HepG2 (cell line): ENCODE measurements around the gene CDH23. TPM values are rescaled to one million over a fixed set of nuclear protein-coding genes. Genes with fewer than 3 reads are reported as not detected.

Experiments used
- ATAC-seq: fragments of 200-7000 bp; cut with Tn5 transposase; 3 replicates; pipeline ENCODE4 v1.9.1; 2020; ENCODE audit warnings: mild to moderate bottlenecking, moderate library complexity
- BruUV-seq: library from RNA; stranded (reverse); fragments of 400-500 nt; replicated peaks from 2 replicates; lab custom pipeline; 2021; lab: Mats Ljungman, UMichigan
- CTCF ChIA-PET: fragments of 300-600 bp; formaldehyde crosslinking; extraction: SDS; loops from one replicate; lab custom pipeline; 2021; ENCODE audit warnings: low total read pairs, inconsistent platforms, low intra/inter-chr PET ratio; lab: Yijun Ruan, JAX
- POLR2A ChIA-PET: fragments of 350-600 bp; sonication (Branson Sonifier 250); formaldehyde crosslinking; loops from one replicate; lab custom pipeline; 2020; ENCODE audit warnings: antibody characterized with exemption, inconsistent platforms; lab: Yijun Ruan, JAX
- DNase-seq: peaks from one replicate; pipeline ENCODE4 v3.0.0-alpha.2; 2015; ENCODE audit warnings: low spot score
- FAIRE-seq: peaks from 3 replicates; lab custom pipeline; 2011; peaks lifted over from hg19 to GRCh38; lab: Jason Lieb, UNC
- H2AFZ ChIP-seq: one replicate; pipeline ENCODE4 v1.6.1; 2011; ENCODE audit warnings: low read length, inconsistent platforms
- H3K27ac ChIP-seq: fragments of 300-600 bp; 3 replicates; pipeline ENCODE4 v1.8.0; 2011; ENCODE audit warnings: mixed run types, mild to moderate bottlenecking, mixed read lengths, low read length, inconsistent platforms; ENCODE audit not compliant: insufficient read depth; ENCODE audit errors: extremely low read length
- H3K27me3 ChIP-seq, 2 experiments: fragments of 200-600 bp in 1 of 2; 2 replicates in 1 of 2; 3 replicates in 1 of 2; pipeline versions ENCODE4 v1.6.0 to v1.8.0; 2011; ENCODE audit warnings: low read length in 2 of 2, mild to moderate bottlenecking in 2 of 2, moderate library complexity in 2 of 2, inconsistent platforms in 1 of 2; ENCODE audit not compliant: insufficient read depth in 2 of 2, control insufficient read depth in 1 of 2
- H3K36me3 ChIP-seq, 2 experiments: fragments of 200-600 bp in 1 of 2; replicated peaks in 1 of 2; 2 replicates in 1 of 2; 3 replicates in 1 of 2; pipeline versions ENCODE4 v1.5.1 to v1.8.0; 2011; ENCODE audit warnings: low read length in 2 of 2, inconsistent platforms in 1 of 2; ENCODE audit not compliant: insufficient read depth in 2 of 2, control insufficient read depth in 1 of 2
- H3K4me1 ChIP-seq: 2 replicates; pipeline ENCODE4 v1.5.1; 2012; ENCODE audit warnings: low read length, inconsistent platforms; ENCODE audit not compliant: insufficient read depth
- H3K4me2 ChIP-seq: 2 replicates; pipeline ENCODE4 v1.6.0; 2011; ENCODE audit warnings: low read depth, low read length, inconsistent platforms
- H3K4me3 ChIP-seq, 3 experiments: fragments of 200-600 bp in 1 of 3; sonication (generic), shearing (Covaris generic) in 1 of 3; replicated peaks in 1 of 3; 2 replicates each; pipeline ENCODE4 v1.5.1; 2011 to 2016; ENCODE audit warnings: low read length in 3 of 3, inconsistent platforms in 2 of 3, low read depth in 2 of 3, mild to moderate bottlenecking in 2 of 3, control low read depth in 1 of 3, mixed read lengths in 1 of 3; ENCODE audit not compliant: insufficient read depth in 1 of 3
- H3K79me2 ChIP-seq: one replicate; pipeline ENCODE4 v1.6.1; 2011; ENCODE audit warnings: low read length, inconsistent platforms; ENCODE audit not compliant: insufficient read depth
- H3K9ac ChIP-seq: 2 replicates; pipeline ENCODE4 v1.6.0; 2011; ENCODE audit warnings: mild to moderate bottlenecking, low read depth, low read length, inconsistent platforms; ENCODE audit not compliant: insufficient read depth
- H3K9me3 ChIP-seq: 2 replicates; pipeline ENCODE4 v1.5.1; 2012; ENCODE audit warnings: mild to moderate bottlenecking, low read length
- H4K20me1 ChIP-seq: 2 replicates; pipeline ENCODE4 v1.6.0; 2011; ENCODE audit warnings: inconsistent platforms, mild to moderate bottlenecking, low read length, moderate library complexity; ENCODE audit not compliant: insufficient read depth
- NFE2L1 ChIP-seq: sonication (generic); formaldehyde crosslinking; IDR thresholded peaks from 2 replicates; pipeline ENCODE4 v1.4.0; 2020; ENCODE audit warnings: missing genetic modification reagents, mild to moderate bottlenecking, borderline replicate concordance
- RFX1 ChIP-seq: fragments of 450-650 bp; IDR thresholded peaks from 2 replicates; pipeline ENCODE4 v1.6.1; 2017
- ZFP41 ChIP-seq: sonication (generic); formaldehyde crosslinking; IDR thresholded peaks from 2 replicates; pipeline ENCODE4 v1.4.0; 2020; ENCODE audit warnings: mild to moderate bottlenecking, missing genetic modification reagents, borderline replicate concordance
- WGBS: methylation state at CpG from one replicate; pipeline ENCODE4 v1.1.6; 2017; ENCODE audit warnings: low lambda C conversion rate; 5-methylcytosine and 5-hydroxymethylcytosine counted together
- in situ Hi-C: cut with HindIII; loops from 2 replicates; pipeline ENCODE4 v1.10.0; 2017; ENCODE audit warnings: low pct_unique_long_range_greater_than_20kb; ENCODE audit not compliant: extremely low pct_ligation_motif_present
- intact Hi-C: fragments of 100-400 bp; cut with micrococcal nuclease; formaldehyde crosslinking; loops from one replicate; pipeline ENCODE4 v1.10.0; 2022; ENCODE audit not compliant: unreplicated experiment
- polyA plus RNA-seq, 8 experiments: library from polyadenylated mRNA; depleted of rRNA in 3 of 8; stranded (reverse) in 7 of 8; unstranded in 1 of 8; fragments of >200 nt; fragmentation: Illumina TruSeq in 4 of 8; extraction: Trizol in 4 of 8; gene quantifications; 2 replicates each; pipeline versions ENCODE4 v1.2.1 to v1.2.3, GENCODE V29; 2011 to 2016; ENCODE audit warnings: low read depth in 4 of 8, missing spikeins in 1 of 8, mixed read lengths in 1 of 8; ENCODE audit not compliant: insufficient read depth in 1 of 8
- total RNA-seq, 5 experiments: library from RNA; depleted of rRNA; stranded (reverse); fragments of >200 nt; fragmentation: Illumina TruSeq; extraction: Trizol; gene quantifications; 2 replicates each; pipeline ENCODE4 v1.2.3, GENCODE V29; 2016; ENCODE audit warnings: low read depth in 1 of 5
- TF ChIP-seq, protein P1 (sequence below): sonication (generic); formaldehyde crosslinking; IDR thresholded peaks from 2 replicates; pipeline ENCODE4 v1.5.1; 2020; ENCODE audit warnings: mild to moderate bottlenecking, missing genetic modification reagents, moderate library complexity

CDH23 gene
- total and polyA plus RNA-seq, 2 of the 13 experiments (the other 11 are each of a cell fraction or from before 2014, with no cell fraction given), result 0.13 TPM; not detected in 1

DNA sequence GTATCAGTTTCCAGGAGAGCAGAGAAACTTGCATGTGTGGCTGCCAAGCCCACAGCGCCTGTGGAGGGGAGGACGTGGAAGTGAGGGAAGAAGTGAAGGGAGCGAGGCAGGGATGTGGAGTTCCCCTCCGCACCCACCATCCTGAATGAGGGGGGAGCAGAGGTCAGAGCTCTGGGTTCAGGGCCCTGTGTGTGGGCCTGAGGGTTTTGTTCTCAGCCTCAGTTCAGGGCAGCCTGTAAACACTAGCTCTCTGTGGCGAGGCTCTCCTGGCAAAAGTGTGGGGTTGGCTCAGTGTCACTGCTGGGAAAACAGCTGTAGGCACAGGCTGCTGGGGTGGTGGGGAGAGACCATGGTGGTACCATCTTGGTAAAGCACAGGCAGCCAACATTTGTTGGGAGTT lies 214.4 kb downstream of the CDH23 start (continued):
- TF ChIP-seq, protein P1, sequence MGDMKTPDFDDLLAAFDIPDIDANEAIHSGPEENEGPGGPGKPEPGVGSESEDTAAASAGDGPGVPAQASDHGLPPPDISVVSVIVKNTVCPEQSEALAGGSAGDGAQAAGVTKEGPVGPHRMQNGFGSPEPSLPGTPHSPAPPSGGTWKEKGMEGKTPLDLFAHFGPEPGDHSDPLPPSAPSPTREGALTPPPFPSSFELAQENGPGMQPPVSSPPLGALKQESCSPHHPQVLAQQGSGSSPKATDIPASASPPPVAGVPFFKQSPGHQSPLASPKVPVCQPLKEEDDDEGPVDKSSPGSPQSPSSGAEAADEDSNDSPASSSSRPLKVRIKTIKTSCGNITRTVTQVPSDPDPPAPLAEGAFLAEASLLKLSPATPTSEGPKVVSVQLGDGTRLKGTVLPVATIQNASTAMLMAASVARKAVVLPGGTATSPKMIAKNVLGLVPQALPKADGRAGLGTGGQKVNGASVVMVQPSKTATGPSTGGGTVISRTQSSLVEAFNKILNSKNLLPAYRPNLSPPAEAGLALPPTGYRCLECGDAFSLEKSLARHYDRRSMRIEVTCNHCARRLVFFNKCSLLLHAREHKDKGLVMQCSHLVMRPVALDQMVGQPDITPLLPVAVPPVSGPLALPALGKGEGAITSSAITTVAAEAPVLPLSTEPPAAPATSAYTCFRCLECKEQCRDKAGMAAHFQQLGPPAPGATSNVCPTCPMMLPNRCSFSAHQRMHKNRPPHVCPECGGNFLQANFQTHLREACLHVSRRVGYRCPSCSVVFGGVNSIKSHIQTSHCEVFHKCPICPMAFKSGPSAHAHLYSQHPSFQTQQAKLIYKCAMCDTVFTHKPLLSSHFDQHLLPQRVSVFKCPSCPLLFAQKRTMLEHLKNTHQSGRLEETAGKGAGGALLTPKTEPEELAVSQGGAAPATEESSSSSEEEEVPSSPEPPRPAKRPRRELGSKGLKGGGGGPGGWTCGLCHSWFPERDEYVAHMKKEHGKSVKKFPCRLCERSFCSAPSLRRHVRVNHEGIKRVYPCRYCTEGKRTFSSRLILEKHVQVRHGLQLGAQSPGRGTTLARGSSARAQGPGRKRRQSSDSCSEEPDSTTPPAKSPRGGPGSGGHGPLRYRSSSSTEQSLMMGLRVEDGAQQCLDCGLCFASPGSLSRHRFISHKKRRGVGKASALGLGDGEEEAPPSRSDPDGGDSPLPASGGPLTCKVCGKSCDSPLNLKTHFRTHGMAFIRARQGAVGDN, result no peak

DNA sequence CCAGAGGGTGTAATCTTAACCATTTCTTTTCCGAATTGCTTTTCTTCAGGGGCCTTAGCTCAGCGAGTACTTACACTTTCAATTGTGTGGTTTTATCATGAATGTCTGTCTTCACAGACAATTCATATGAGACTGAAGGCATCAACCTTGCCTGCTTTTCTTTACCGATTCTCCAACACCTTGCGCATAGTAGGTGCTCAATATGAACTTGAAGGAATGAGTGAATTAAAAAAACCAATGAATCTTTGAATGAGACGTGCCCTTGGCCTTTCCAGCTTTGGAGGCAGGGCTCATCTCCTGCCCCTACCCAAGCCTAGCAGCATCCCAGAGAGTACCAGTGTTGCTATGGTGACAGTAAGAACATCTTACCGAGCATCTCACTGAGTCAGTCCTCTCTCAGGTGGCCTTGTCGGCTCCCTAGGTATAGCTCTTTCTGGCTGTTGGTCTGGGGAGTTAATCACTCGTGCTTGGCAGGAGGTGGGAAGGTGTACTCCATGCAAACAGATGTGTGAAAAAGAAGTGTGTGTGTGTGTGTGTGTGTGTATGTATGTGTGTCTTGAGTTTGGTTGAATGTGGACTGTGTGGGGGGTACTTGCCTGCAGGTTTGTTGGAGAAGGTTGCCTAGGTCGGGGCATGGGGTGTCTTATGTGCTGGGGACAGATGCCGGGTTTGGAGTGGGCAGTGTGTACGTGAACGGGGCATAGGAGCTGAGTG lies 215.1 kb downstream of the CDH23 start:
- H3K4me1 ChIP-seq, result peaks cover 7% of the 10 kb centered on the region; the same call in 1 of the 2 replicates
- no peak overlapping the region for H3K4me2 ChIP-seq
- no peaks in the 10 kb centered on the region for H3K9me3 ChIP-seq
- H3K79me2 ChIP-seq, result no peaks in the 10 kb centered on the region
- TF ChIP-seq ZFP41 (CRISPR knock-in tag), result no peak
- TF ChIP-seq RFX1, result peak; percentile 23; the same call in 1 of the 2 replicates
- no peak for TF ChIP-seq NFE2L1 (CRISPR knock-in tag)
- TF ChIP-seq, all 625 proteins: peak for 1
- Histone ChIP-seq H4K20me1 (no peaks in the 10 kb centered on the region), H3K27me3 (peaks cover 1 to 7% of the 10 kb centered on the region in 2 experiments; a peak in 3 of 5 replicates), H3K27ac (no peak overlapping the region), H2AFZ (no peak overlapping the region), H3K4me3 (no peak overlapping the region), H3K9ac (no peak overlapping the region), H3K36me3 (no peaks in the 10 kb centered on the region)
- no peak for DNase-seq
- ATAC-seq, result no peak
- POLR2A ChIA-PET, result no interaction called here
- intact Hi-C loops, result no loop called here
- CTCF ChIA-PET, result no interaction called here
- no TSS peak for BruUV-seq
- 20% methylated on average over 12 of the region's 12 CpGs for WGBS
- FAIRE-seq, result no peak
- in situ Hi-C loops, result loop anchor here (10.0 kb wide), 1 partner anchor 297 kb away; the partner anchor contains the start of gene SLC29A3
